HCEC 1CT (cell line): ENCODE data around the gene KLF13.

Experiments used
- DNase-seq: peaks from one replicate; pipeline ENCODE4 v3.0.0-alpha.2; 2017

Gene KLF13

DNA sequence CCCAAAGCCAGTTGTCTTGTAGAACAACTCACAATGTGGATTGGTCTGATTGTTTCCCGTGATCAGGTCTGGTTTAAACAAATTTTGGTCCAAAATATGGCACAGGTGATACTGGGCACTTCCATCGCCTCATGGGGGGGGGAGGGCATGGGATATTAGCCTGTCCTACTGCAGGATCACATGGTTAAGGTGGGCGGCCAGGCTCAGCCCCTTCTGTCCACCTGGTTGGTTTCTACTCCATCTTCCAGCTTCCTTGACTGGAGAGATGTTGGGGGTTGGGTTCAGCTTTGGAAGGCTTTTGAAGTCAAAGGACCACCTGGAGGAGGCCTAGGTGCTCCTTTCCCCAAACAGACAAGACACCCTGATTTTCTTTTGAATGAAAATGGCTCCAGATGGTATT, 7.2 kb downstream of the KLF13 start:
- no peak for DNase-seq

DNA sequence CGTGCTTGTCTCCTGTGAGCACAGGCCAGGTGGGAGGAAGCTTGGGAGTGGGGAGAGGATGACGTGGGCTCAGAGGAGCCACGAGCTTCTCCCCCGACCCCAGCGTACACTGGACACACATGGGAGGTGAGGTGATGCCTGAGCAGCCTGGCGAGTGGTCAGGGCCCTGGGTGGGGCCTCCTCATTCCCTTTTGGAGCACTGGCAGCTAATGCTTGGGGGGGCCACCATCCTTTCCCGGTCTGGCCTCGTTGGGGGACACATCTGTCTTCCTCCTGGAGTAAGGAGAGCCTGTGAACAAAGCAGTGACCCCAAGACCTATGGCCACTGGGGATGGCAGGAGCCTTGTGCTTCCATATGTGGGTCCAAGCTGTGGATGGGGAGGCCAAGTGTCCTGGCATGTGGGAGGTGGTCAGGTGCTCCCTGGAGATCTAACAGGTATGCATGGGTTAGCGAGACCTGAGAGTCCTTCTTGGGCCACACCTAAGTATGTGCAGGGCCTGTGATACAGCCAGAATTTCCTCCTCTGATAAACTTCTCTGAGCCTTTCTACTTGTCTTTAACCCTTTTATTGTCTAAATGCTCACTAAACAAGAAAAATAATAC, 9.5 kb downstream of the KLF13 start:
- no peak for DNase-seq

DNA sequence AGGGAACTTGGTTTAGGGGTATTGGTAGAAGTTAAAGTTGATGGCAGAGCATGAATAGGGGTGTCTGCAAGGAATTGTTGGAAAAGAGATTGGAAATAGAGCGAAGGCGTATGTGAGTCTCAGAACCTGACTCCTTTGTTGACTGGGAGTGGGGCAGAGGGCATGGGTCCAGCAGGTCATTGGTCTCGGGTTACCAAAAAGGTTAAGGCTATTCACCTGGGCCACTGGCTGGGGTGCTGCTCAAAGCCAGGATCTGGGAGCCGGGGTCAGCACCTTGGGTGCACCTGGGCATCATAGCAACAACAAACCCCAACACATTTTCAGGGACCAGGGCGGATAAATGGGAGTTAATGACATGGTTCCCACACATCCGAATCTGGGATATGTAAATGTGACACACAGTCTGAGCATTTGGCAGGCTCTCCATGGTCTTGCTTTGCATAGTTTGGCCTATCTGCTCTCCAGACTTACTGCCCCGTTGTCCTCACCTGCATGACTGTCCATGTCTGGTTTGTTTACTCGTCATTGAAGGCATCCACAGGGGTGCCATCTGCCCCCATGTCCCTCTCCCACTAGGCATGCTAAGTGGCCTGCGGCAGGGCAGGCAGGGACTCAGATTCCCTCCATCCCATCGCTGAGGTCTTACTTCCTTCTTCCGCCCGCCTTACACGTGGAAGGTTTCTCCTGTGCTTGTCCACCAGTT, 10.1 kb downstream of the KLF13 start:
- DNase-seq, result no peak

DNA sequence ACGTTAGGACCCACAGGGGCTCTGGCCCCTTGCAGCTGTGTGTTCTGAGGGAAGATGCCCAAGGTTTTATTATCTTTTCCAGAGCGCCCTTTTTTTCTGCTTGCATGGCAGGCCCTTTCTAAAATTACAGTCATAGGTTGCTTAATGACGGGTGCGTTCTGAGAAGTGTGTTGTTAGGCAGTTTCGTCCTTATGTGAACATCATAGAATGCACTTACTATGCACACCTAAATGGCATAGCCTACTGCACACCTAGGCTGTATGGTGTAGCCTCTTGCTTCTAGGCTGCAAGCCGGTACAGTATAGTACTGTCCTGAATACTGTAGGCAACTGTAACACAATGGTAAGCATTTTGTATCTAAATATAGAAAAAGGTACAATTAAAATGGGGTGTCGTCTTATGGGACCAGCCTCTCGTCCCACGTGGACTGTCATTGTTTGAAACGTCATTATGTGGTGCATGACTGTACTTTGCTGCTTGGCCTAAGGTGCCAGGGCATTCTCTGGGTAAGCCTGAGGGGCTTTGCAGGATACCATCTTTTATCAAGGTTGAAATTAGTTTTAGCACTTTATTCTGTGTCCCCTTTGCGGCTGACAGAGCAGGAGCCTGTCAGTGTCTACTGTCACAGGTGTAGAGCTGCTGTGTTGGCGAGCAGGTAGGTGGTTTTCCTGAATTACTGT, 10.9 kb downstream of the KLF13 start:
- DNase-seq, result no peak

DNA sequence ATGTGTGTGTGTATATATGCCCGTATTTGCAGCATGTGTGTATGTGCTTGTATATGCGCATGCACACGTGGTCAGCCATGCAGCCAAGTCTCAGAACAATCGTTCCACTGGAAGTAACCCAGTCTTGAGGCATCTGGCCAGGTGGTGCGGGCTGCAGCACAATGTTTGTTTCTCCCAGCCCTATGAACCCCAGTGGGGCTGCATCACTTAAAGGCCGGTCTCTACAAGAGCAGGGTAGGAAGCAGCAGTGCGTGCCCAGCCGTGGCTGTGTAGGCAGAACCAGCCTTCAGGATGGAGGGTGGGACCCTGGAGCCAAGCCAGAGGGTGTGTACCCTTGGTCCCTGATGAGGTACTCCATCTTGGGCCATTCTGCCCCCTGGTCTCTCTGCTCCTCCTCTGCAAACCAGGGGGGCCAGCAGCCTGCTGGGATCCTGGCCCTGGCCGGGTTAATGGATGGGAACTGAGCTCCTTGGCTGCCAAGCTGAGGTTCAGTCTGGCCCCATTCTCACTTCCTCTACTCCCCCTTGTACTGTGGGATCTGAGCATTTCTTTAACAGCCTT, 11.8 kb downstream of the KLF13 start:
- no peak for DNase-seq

DNA sequence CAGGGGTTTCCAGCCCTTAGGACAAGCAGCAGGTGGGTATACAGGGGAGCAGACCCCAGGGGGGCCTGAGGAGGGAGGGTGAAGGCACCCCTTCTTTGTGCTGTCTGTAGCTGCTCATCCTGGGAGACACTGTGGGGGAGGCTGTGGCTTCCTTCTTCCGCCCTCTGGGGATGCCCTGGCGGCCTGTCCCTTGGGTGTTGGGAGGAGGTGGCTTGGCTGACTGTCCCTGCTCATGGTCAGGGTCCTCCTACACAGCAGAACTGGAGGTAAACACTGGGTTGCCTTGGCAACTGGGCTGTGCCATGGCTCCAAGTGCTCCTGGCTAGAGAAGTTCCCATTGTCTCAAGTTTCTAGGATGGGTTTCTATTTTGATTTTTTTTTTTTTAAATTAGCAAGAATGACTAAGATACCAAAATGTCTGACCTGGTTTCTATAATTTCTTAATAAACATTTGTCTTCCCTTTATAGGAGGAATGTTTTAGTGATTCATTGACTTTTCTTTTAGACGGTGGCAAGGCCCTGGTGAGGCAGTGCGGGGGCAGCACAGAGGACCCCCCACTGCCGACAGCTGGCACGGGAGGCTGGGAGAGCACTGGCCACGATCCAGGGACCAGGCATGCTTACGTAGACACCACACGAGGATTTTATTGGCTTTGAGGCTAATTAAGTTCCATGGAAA, 12.4 kb downstream of the KLF13 start:
- DNase-seq, result no peak

DNA sequence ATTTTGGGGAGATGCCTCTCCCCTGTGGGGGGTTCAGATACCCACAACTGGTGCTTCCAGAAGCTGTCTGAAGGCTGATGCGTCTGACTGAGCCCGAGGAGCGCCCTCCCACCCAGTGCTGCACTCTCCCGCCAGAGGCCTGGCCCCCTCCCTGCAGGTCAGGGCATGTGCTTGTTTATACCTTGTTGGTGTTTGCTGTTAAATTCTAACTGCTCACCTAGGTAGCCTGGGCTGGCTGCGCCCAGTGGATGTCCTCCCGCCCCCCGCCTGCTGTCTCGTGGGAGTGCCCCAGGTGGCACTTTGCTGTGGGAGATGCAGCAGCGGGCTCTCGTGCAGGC, 12.9 kb downstream of the KLF13 start:
- DNase-seq, result no peak

DNA sequence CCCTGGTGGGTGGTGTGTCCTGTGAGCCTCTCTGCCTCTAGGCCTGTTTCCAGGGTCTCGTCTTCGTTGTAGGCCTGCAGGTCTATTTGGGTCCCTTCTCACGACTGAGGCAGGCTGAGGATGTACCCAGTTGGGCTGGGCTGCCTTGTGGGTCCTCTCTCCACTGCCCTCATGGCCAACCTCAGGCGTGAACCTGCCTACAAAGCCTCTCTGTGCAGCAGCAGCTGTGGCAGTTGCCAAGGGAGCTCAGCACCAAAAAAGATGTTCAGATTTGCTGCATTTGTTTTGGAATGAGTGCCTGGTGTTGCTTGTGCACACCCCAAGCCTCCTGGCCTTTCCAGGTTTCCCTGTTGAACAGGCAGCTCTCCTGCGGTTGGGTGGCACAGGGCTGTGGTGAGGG, 13.4 kb downstream of the KLF13 start:
- no peak for DNase-seq

DNA sequence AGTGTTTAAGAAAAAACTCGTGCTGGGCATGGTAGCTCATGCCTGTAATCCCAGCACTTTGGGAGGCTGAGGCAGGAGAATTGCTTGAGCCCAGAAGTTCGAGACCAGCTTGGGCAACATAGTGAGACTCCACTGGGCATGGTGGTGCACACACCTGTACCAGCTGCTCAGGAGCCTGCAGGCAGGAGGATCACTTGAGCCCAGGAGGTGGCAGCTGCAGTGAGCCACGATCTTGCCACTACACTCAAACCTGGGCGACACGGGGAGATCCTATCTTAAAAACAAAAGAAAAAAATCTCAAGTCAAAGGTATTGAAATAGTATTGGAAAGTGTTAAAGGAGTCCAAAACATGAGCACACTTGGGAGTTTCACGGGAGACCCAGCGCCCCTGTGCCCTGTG, 14.0 kb downstream of the KLF13 start:
- no peak for DNase-seq

DNA sequence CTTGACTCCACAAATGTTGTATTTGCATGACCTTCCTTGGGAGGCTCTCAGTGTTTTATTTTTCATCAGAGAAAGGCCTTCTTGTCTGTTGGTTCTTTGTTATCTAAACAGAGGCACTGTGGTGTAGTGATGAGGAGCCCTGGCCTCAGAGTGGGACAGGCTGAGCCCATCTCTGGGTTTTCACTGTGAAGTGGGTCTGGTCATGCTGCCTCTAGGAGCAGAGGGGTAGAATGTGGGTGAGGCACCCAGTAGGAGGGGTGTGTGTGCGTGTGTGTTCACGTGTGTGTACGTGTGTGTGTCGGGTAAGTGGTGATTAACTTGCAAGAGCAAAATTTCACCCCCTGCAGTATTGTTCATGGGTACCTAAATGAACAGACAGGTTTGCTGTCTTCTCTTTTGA, 14.4 kb downstream of the KLF13 start:
- no peak for DNase-seq

DNA sequence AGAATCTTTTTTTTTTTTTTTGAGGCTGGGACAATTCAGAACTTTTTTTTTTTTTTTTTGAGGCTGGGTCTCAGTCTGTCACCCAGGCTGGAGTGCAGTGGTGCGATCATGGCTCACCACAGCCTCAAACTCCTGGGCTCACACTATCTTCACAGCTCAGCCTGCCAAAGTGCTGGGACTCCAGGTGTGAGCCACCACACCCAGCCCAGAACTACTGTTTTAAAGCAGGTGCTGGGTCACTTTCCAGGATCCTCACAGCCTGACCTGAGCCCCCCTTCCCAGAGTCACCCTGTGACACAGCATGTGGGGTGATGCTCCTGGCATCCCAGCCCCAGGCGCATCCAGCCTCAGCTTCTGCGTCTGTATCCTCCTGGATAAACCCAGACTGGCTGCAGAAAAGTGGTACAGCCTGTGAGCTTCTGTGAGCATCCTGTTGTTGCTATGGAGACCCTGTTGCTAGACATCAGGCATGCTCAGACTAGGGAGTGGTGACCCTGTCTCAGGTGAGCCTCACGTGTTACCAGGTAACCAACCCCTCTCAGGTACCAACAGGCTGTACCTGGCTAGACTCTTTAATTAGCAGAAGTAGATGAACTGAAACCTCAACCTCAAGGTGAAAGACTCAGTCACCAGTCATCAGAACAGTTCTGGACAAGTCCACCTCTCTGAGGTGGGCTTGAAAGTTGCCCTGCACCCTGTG, 15.0 kb downstream of the KLF13 start:
- no peak for DNase-seq

DNA sequence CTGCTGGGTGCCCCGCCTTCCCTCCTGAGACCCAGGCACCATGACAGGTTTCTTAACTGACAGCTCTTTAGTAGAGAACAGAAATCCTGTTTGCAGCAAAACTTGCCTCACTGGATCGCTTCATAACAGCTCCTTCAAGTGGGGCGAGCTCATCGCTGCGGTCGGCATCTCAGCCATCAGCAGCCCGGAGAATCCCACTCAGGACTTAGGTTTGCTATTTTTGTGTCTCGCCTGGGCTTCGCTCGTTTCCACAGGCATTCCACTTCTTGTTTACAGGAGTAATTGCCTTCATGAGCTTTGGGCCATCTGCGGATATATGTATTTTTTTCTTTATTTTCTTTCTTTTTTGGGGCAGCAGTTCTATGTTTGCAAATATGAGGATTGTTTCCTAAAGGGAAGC, 15.7 kb downstream of the KLF13 start:
- DNase-seq, result no peak

DNA sequence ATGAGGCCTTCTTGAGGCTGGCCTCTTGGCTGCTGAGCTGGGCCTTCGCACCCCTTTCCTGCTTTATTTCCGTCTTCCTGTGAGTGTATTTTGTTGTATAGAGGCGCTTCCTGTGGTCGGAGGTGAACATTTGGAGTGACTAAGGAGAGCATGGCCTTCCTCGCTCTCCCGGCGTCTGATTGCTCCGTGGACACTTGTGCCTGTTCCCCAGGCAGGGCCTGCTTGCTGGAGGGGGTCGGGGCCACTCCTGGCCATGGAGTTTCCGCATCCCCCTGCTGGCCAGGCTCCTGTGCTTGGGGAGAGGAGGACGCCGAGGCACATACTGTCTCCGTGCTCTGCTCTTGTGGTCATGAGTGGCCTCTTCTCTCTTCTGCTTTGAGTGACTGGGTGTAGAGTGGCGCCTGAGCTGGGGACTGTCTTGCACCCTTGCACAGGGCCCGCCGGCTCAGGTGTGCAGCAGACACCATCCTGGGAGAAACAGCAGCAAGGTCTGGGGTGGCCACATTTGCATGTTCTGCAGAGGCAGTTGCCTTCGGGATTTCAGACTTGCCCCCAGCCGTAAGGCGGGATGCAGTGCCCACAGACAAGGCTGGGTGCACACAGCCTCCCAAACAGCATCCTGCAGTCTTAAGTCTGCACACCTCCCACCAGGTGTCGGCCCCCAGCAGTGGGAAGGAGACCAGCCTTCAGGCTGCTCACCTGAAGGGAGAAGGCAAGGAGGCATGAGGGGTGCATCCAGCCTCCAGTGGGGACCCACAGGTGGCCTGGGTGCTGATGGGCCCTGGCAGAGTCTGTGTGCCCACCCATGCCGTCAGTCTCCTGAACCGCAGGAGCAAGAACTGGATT, 16.4 kb downstream of the KLF13 start:
- no peak for DNase-seq

DNA sequence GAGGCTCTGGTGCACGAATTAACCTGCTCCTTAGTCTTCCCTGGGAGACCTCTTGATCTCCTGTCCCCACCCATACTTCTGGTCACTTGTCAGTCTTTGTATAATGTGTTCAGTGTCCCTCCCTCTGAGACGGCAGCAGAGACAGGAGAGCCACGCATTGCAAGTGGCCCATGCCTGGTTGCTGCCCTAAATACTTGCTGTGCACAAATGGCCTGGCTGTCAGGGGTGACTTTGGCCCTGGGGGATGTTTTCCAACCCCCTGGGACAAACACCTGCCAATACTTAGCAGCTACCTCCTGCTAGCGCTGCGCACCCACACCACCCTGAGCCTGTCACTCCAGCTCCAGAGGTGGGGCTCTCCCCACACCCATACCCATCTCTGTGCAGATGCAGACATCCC, 17.2 kb downstream of the KLF13 start:
- no peak for DNase-seq

DNA sequence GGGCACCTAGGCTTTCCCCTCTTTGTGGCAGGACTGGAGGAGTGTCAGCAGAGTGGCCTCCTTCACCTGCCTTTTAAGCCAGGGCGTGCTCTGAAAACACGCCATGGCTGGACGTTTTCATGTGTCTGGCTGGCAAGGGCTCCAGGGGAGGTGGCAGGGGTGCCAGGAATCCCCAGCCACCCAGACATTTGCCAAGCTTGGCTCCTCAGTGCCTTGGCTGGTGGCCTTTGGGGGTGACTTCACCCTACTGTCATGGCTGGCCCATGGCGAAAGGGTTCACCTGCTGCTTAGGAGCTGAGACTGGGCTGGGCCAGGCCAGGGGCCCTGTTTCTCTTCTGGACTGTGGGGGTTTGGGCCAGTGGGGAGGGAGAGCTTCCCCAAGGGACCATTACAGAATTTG, 17.6 kb downstream of the KLF13 start:
- no peak for DNase-seq

DNA sequence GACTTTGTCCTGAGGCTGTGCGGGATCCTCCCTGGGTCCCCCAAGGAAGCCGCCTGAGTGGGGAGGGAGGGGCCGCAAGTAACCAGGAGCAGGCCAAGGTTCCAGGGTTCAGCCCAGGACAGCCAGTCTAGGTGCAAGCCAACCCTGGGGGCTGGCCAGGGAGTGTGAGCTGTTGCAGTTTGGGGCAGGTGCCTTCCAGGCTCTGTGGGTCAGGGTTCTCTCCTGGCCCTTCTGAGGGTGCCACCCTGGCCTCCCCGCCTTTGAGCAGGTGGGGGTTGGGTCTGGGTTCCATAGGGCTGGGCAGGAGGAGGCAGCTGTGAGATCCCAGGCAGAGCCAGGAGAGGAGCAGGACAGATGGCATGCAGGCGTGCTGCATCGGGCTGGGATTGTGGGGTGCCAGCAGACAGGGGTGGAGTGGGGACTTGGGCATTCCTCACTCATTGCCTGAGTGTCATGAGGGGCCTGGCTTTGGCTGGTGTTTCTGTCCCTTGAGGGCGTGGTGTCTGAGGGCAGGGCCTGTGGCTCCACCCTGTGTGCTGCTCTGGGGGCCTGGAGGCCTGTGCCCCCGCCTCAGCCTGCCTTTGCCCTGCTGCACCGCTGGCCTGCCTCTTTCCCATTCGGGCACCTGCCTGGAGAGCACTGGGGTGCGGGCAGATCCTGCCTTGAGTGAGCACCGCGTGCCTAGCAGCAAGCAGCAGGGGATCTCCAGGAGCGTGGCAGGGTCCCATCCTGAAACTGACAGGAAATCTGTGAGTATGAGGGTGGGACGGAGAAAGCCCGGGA, 18.4 kb downstream of the KLF13 start:
- DNase-seq, result no peak

DNA sequence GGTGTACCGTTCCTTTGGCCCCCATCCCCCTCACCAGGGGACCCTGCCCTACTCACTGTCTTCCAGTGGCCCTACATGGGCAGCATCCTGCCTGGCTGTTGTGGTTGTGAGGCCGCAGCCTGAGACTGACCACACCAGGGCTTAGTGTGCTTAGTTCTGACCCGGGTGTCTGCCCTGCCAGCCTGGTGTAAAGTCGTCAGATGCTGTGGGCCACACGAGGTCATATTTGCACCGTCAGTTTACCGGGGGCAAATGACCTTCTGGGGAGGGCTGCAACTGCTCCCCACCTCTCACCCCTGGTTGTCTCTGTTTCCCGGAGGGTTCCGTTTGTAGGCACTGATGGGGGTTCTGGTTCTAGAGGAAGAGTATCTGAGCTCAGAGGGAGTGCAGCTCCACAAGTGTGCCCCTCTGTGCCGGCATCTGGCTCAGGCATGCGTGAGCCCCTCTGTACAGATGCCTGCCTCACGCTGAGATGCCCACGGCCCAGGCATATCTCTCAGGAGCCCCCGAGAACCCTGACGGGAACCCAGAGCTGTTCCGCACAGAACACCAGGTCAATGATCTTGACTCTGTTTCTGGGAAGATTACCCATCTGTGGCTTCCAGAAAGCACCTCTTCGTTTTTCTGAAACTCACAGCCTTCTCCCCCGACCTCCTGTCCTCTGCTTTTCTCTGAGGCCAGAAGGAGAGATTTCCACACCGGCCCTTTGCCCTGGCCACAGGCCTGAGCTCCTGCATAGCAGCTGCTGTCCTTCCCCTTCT, 19.2 kb downstream of the KLF13 start:
- no peak for DNase-seq

DNA sequence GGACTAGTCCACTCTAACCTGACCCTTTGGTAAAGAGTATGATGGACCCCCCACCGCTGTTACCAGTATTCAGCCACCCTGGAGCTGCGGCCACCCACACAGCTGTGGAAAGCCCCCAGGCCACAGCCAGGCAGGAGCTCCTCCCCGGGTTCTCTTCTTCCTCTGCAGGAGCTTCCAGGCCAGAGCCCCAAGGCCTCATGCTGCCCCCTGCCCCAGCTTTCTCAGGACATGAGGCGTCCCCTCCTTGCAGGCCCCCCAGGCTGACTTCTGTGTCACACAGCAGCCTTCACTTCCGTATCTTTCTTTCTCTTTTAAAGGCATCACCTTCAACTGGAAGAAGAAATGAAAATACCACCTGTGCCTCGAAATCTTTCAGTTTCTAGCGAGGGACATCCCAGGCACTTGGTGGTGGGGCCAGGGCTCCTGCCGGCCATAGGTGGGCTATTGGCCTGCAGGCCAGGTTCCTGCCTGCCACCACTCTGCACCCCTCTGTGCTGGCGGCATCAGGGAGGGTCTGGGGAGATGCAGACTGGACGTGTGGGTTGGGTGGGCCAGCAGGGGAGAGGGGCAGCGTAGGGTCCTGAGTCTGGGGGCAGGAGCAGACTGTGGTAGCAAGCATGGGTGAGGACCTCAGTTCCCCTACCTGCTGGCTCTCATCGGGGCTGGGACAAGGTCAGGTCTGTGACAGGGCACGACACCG, 19.9 kb downstream of the KLF13 start:
- no peak for DNase-seq

DNA sequence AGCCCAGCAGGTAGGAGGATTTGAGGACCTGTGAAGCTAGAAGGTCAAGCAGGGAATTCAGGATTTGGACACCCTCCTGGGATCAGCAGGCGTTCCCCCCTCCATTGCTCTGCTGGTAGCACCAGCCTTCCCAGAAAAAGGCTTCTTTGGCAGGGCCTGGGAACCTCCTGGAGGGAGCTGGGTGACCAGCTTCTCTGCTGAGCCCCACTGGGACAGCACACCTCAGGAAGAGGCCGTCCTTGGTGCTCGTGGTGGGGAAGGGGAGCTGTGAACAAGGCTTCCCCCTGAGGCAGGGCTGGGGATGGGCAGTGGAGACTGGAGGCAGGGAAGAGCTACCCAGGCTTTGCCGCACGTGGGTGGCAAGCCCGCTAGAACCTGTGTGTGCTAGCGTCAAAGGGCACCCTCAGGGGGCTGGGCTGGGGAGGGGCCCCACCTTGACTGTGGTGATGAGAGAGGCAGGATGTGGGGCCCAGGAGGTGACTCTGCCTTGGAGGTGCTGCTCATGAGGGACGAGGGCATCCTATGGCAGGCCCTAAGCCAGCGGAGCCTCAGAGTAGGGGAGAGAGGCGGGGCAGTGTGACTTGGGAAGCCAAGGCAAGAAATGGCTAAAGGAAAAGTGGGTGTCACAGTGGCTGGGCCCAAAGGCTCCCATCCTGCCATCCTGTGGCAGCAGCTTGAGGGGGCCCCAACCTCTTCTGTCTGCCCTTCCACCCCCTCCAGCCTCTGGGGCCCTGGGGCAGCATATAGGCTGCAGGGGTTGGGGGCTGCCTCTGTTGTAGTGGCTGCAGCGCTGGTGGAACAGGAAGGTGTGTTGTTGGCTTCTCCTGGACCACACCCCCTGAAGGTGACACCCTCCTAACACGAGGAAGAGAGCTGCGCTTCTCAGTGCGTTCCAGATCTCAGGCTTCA, 20.7 kb downstream of the KLF13 start:
- DNase-seq, result no peak
